Measurements from ENCODE around the gene EIF5B.
A peak's percentile ranks its signal among the peaks of the same experiment; 100 is the strongest.

The EIF5B gene

DNA sequence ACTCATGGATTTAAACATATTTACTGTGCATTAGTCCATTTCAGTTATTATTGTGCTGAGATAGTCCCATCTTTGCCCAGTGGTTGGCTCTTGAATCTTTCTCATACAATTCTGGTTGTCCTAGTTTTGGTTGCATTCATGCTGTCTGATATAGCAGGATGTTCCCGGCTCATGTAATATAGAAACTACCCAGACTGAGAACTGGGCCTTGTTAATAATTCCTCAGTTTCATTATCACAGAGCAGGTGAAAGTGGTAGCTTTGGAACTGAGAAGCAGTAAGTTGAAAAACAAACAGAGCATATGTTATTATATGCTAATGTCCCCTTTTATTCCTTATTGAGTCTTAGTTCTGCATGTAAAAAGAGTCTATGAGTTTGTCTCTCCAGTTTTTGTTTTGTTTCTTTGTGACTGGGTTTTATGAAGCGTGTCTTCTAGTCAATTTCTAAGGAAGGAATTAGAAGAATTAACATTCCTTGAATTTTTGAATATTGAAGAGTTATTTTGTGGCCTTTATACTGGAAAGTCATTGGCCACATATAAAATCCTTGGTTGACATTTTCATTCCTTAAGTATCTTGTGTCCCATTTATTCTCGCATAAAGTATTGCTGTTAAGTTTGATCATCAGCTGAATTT lies 43.3 kb downstream of the EIF5B start:
- TF ChIP-seq ZBTB7A (IDR thresholded peaks at IDR 0.05; ENCODE audit: low read depth) = no peak
- TF ChIP-seq TEAD4 (IDR thresholded peaks at IDR 0.05) = peak; percentile 24; the same call in 1 of the 2 replicates

DNA sequence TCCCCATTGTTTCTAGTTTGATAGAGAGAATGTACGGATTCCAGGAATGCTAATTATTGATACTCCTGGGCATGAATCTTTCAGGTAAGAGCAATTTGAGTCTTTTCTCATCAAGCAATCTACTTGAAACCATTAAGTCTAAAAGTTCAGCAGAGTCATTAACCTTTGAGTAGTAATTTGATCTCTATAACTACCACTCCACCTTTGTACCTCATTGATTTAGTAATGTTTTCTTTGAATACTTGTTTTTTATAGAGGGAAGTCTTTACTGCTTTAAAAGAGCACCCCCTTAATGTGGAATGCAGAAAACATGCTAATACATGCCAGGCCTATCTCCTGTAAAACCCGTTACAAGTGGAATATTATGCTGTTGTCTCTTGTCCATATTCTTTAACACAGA lies 45.0 kb downstream of the EIF5B start:
- TF ChIP-seq EGR1 (IDR thresholded peaks at IDR 0.05) = no peak

DNA sequence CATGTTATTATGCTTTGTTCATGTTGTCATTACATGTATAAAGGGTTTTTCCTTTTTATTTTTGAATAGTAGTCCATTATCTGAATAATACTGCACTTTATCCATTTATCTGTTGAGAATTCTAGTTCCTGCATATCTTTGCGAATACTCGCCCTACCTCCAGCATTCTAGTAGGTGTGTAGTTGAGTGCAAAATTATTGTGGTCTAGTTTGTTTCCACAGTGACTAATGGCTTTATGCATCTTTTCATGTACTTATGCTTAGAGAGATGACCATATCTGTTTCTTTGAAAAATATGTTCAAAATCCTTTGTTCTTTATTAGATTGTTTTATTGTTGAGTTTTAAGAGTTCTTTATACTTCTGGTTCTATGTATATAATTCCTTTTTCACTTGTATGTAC lies 48.8 kb downstream of the EIF5B start:
- TF ChIP-seq NFIC (IDR thresholded peaks at IDR 0.05) (no peak), CEBPB (IDR thresholded peaks at IDR 0.05) (no peak), TEAD4 (IDR thresholded peaks at IDR 0.05) (no peak), CREB1 (IDR thresholded peaks at IDR 0.05; ENCODE audit: low read depth) (no peak), RAD21 (IDR thresholded peaks at IDR 0.05; ENCODE audit: low read depth) (no peak), TCF12 (IDR thresholded peaks at IDR 0.05; ENCODE audit: low read depth) (no peak), EGR1 (IDR thresholded peaks at IDR 0.05) (no peak)
- TF ChIP-seq, protein P1, sequence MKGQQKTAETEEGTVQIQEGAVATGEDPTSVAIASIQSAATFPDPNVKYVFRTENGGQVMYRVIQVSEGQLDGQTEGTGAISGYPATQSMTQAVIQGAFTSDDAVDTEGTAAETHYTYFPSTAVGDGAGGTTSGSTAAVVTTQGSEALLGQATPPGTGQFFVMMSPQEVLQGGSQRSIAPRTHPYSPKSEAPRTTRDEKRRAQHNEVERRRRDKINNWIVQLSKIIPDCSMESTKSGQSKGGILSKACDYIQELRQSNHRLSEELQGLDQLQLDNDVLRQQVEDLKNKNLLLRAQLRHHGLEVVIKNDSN (IDR thresholded peaks at IDR 0.05) = no peak
- TF ChIP-seq, protein P2, sequence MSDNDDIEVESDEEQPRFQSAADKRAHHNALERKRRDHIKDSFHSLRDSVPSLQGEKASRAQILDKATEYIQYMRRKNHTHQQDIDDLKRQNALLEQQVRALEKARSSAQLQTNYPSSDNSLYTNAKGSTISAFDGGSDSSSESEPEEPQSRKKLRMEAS (IDR thresholded peaks at IDR 0.05) = no peak

DNA sequence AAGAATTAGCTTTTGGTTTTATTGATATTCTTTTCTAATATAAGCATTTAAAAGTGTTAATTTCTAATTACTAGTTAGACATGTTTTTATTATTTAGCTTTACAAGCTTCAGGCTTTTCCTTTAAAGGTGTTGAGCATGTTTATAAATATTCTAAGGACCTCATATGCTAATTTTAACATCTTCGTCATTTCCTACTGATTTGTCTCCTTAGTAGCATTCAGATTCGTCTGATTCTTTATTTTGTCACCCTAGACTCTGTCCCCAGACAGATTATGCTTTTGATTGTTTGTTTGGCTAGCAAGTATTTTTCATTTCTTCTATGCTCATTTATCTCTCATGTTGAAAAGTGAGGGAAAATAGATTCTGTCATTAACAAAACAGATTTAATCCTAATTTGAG lies 51.7 kb downstream of the EIF5B start:
- no peak for TF ChIP-seq ZBTB7A (IDR thresholded peaks at IDR 0.05; ENCODE audit: low read depth)
- TF ChIP-seq NFIC (IDR thresholded peaks at IDR 0.05) = no peak

DNA sequence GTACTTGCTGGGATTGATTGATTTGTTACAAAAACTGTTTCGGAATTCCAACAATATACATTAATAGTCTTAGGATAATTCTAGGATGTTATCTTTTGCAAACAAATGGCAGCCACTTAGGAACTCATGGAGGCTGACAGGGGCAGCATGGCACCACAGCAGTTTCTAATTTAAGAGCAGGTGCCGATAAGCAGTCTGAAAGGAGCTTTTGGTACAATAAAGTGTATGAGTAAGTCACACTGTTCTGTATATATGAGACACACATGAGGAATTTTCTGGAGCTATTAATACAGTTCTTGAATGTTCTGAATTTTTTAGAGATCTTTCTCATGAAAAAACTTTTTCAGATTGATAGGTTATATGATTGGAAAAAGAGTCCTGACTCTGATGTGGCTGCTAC lies 52.2 kb downstream of the EIF5B start:
- TF ChIP-seq, protein P3, sequence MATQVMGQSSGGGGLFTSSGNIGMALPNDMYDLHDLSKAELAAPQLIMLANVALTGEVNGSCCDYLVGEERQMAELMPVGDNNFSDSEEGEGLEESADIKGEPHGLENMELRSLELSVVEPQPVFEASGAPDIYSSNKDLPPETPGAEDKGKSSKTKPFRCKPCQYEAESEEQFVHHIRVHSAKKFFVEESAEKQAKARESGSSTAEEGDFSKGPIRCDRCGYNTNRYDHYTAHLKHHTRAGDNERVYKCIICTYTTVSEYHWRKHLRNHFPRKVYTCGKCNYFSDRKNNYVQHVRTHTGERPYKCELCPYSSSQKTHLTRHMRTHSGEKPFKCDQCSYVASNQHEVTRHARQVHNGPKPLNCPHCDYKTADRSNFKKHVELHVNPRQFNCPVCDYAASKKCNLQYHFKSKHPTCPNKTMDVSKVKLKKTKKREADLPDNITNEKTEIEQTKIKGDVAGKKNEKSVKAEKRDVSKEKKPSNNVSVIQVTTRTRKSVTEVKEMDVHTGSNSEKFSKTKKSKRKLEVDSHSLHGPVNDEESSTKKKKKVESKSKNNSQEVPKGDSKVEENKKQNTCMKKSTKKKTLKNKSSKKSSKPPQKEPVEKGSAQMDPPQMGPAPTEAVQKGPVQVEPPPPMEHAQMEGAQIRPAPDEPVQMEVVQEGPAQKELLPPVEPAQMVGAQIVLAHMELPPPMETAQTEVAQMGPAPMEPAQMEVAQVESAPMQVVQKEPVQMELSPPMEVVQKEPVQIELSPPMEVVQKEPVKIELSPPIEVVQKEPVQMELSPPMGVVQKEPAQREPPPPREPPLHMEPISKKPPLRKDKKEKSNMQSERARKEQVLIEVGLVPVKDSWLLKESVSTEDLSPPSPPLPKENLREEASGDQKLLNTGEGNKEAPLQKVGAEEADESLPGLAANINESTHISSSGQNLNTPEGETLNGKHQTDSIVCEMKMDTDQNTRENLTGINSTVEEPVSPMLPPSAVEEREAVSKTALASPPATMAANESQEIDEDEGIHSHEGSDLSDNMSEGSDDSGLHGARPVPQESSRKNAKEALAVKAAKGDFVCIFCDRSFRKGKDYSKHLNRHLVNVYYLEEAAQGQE (IDR thresholded peaks at IDR 0.05; ENCODE audit: low read depth) = no peak
- no peak for TF ChIP-seq CEBPB (IDR thresholded peaks at IDR 0.05)
- no peak for TF ChIP-seq RAD21 (IDR thresholded peaks at IDR 0.05; ENCODE audit: low read depth)
- no peak for TF ChIP-seq TEAD4 (IDR thresholded peaks at IDR 0.05)
- TF ChIP-seq NFIC (IDR thresholded peaks at IDR 0.05) = no peak
- TF ChIP-seq, protein P1 (IDR thresholded peaks at IDR 0.05) = no peak
- TF ChIP-seq EGR1 (IDR thresholded peaks at IDR 0.05) = no peak

DNA sequence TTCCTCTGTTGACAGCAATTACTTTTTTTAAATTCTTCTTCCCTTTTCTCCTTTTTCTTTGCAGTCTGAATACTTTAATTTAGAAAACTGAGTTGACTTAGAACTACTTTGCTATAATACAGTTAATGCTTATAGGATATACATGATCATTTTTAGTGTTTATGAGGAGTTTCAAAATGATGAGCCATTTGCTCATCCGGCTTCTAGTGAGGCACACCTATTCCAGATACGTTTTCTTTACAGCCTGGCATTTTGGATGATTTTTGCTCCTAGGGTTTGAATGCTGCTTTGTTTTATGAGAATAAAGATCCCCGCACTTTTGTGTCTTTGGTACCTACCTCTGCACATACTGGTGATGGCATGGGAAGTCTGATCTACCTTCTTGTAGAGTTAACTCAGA lies 52.8 kb downstream of the EIF5B start:
- TF ChIP-seq CEBPB (IDR thresholded peaks at IDR 0.05) (no peak), TCF12 (IDR thresholded peaks at IDR 0.05; ENCODE audit: low read depth) (no peak), EGR1 (IDR thresholded peaks at IDR 0.05) (no peak)
- TF ChIP-seq, protein P3 (IDR thresholded peaks at IDR 0.05; ENCODE audit: low read depth) = no peak

DNA sequence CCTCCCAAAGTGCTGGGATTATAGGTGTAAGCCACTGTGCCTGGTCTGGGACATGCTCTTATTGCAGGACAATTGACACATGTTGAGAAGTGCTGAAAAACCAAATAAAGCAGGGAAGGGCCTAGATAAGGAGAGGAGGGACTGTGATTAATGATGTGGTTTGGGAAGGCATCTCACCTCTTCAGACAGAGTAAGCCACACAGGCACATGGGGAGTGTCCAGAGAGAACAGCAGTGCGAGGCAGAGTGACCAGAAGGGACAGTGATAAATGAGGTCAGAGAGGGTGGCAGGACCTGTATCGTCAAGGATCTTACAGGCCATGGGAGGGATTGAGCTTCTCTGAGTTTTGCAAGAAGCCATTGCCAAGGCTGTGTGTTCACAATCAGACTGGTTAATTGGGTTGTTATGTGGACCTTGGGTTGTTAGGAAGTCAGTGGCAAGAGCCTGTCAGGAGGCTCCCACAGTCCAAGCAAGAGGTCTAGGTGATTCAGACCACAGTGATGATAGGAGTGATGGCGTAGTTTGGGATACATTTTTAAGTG lies 58.5 kb downstream of the EIF5B start:
- TF ChIP-seq, protein P1 (IDR thresholded peaks at IDR 0.05) = no peak
- no peak for TF ChIP-seq CREB1 (IDR thresholded peaks at IDR 0.05; ENCODE audit: low read depth)
- no peak for TF ChIP-seq EP300 (IDR thresholded peaks at IDR 0.05; ENCODE audit: borderline replicate concordance)
- TF ChIP-seq ZBTB7A (IDR thresholded peaks at IDR 0.05; ENCODE audit: low read depth) = no peak

Measured in Ishikawa (cell line).